ENCODE data around the gene GPI. TPM values are rescaled to one million over a fixed set of nuclear protein-coding genes. Genes with fewer than 3 reads are reported as not detected.

The GPI gene
- total and polyA plus RNA-seq, 2 of the 8 experiments (the other 6 are each of a cell fraction or from before 2014, with no cell fraction given), result 171 to 360 TPM

- Histone ChIP-seq H3K14ac (ENCODE audit: insufficient read length) (no peak overlapping the region), H2AFZ (ENCODE audit: low read length) (no peak overlapping the region), H3K23ac (ENCODE audit: insufficient read length) (no peak overlapping the region), H4K5ac (ENCODE audit: insufficient read length, low read depth, low read length) (no peak overlapping the region), H4K8ac (ENCODE audit: extremely low read depth, insufficient read depth, low read length) (no peak overlapping the region), H3K4me1 (replicated peaks in 1 of 4; ENCODE audit: control insufficient read depth in 3 of 4, insufficient read depth in 4 of 4, low read length in 3 of 4) (peaks cover 0 to 2% (median 0%) of the 10 kb centered on the region in 4 experiments; a peak in 1 of 7 replicates), H3K79me1 (ENCODE audit: low read depth, low read length) (peaks cover 4% of the 10 kb centered on the region), H4K91ac (replicated peaks; ENCODE audit: insufficient read length, low read length) (no peak overlapping the region), H3K18ac (ENCODE audit: extremely low read depth, low read length) (no peak overlapping the region), H3K4ac (replicated peaks; ENCODE audit: insufficient read length, low read depth, low read length) (no peak overlapping the region), H3K27me3 (replicated peaks in 1 of 4; ENCODE audit: control insufficient read depth in 3 of 4, extremely low read depth in 1 of 4, insufficient read depth in 3 of 4, low read length in 3 of 4) (no peaks in the 10 kb centered on the region), H2BK15ac (ENCODE audit: low read length) (no peak overlapping the region), H3K79me2 (ENCODE audit: control insufficient read depth in 1 of 2, insufficient read depth in 2 of 2, low read length in 2 of 2) (peaks cover 32 to 72% of the 10 kb centered on the region in 2 experiments), H3K23me2 (ENCODE audit: low read depth, low read length) (0 out of 2 replicates have a peak, but pooled peaks cover 3% of the 10 kb centered on the region), H3K36me3 (ENCODE audit: control insufficient read depth in 2 of 4, insufficient read depth in 4 of 4, low read length in 3 of 4) (peaks cover 5 to 52% (median 29%) of the 10 kb centered on the region in 4 experiments; a peak in 7 of 8 replicates), H2BK12ac (ENCODE audit: low read depth, low read length) (no peak overlapping the region), H3K27ac (ENCODE audit: low read depth, low read length) (no peak overlapping the region), H2BK120ac (replicated peaks; ENCODE audit: low read depth, low read length) (no peak overlapping the region), H3K4me2 (ENCODE audit: insufficient read depth in 1 of 2, low read depth in 2 of 2, low read length in 2 of 2) (peak overlapping the region in 1 of 2 experiments; percentile 34; a peak in 2 of 4 replicates), H3K56ac (replicated peaks; ENCODE audit: insufficient read length, low read depth, low read length) (no peak overlapping the region), H3K4me3 (ENCODE audit: extremely low read depth in 1 of 4, insufficient read depth in 2 of 4, low read depth in 3 of 4, low read length in 4 of 4) (peak overlapping the region in 1 of 4 experiments; percentile 100; a peak in 2 of 8 replicates), H2BK20ac (ENCODE audit: low read length) (no peak overlapping the region), H3K9me3 (ENCODE audit: insufficient read depth in 2 of 2, low read depth in 1 of 2, low read length in 1 of 2) (no peaks in the 10 kb centered on the region), H2BK5ac (ENCODE audit: low read depth, low read length) (no peak overlapping the region), H3K9ac (replicated peaks in 1 of 4; ENCODE audit: extremely low read depth in 1 of 4, low read depth in 3 of 4, low read length in 3 of 4) (no peak overlapping the region), H2AK5ac (ENCODE audit: low read depth, low read length) (no peak overlapping the region), H4K20me1 (replicated peaks in 1 of 2; ENCODE audit: control insufficient read depth in 1 of 2, insufficient read depth in 2 of 2, low read length in 2 of 2) (peaks cover 14 to 17% of the 10 kb centered on the region in 2 experiments)
- TF ChIP-seq TBP (IDR thresholded peaks at IDR 0.05; ENCODE audit: low read depth, low read length) (no peak), CTCF (IDR thresholded peaks at IDR 0.05; ENCODE audit: control extremely low read depth in 1 of 3, insufficient read depth in 1 of 3, low read depth in 1 of 3, low read length in 3 of 3) (peak in 2 of 3 experiments; percentile 44 to 78; a peak in 3 of 4 replicates), RAD21 (IDR thresholded peaks at IDR 0.05 in 1 of 2, conservative IDR thresholded peaks at IDR 0.05 in 1 of 2; ENCODE audit: low read depth in 2 of 2, low read length in 2 of 2) (peak; percentile 29 to 45; a peak in 2 of 4 replicates)
- peak; percentile 74 for FAIRE-seq
- DNase-seq (ENCODE audit: low read depth in 1 of 2, low spot score in 2 of 2), result no peak
- WGBS, 2 experiments (ENCODE audit: extremely low coverage in 1 of 2, insufficient coverage in 1 of 2, insufficient read length in 1 of 2, insufficient replicate concordance in 2 of 2, low coverage in 1 of 2, low lambda C conversion rate in 2 of 2, missing lambda C conversion rate in 1 of 2), result 78% methylated on average over 6 of the region's 6 CpGs; no CpG with 5 or more reads in 1 of the 2 experiments
- ChIA-PET POLR2A (ENCODE audit: partially characterized antibody) (interaction anchor here (0.7 to 1.6 kb wide), 9 partner anchors 8 to 60 kb away, joined by 3 to 7 read pairs (median 4); no protein-coding TSS in a partner anchor), CTCF (ENCODE audit: partially characterized antibody) (interaction anchor here (0.6 to 2.1 kb wide), 18 partner anchors 9 to 67 kb away, joined by 3 to 7 read pairs (median 3); no protein-coding TSS in a partner anchor)
Measured at GRCh38 chr19:34430738-34431625, 66.0 kb downstream of the GPI start.
